OCI-LY1 (cell line): ENCODE measurements around the gene TNFAIP3.

Source experiments
- H2AFZ ChIP-seq: fragments of 200-600 bp; sonication (generic), shearing (Covaris generic); 2 replicates; pipeline ENCODE4 v1.6.0; 2014; ENCODE audit warnings: antibody characterized with exemption, mild to moderate bottlenecking, low read length
- H3F3A ChIP-seq: fragments of 200-600 bp; sonication (generic), shearing (Covaris generic); 2 replicates; pipeline ENCODE4 v1.6.0; 2014; ENCODE audit warnings: mild to moderate bottlenecking, antibody characterized with exemption, low read length, moderate library complexity; ENCODE audit not compliant: insufficient read depth
- H3K27ac ChIP-seq: fragments of 200-600 bp; sonication (generic); 2 replicates; pipeline ENCODE4 v1.5.1; 2014; ENCODE audit warnings: low read length, mixed run types, mild to moderate bottlenecking, low read depth; ENCODE audit not compliant: poor library complexity, severe bottlenecking
- H3K27me3 ChIP-seq: fragments of 200-600 bp; sonication (generic); 2 replicates; pipeline ENCODE4 v1.6.0; 2014; ENCODE audit warnings: antibody characterized with exemption, mild to moderate bottlenecking, low read length, moderate library complexity; ENCODE audit not compliant: insufficient read depth
- H3K36me3 ChIP-seq: fragments of 200-600 bp; sonication (generic); 2 replicates; pipeline ENCODE4 v1.6.1; 2014; ENCODE audit warnings: mild to moderate bottlenecking, antibody characterized with exemption, low read length, moderate library complexity, mixed read lengths; ENCODE audit not compliant: insufficient read depth
- H3K4me1 ChIP-seq: fragments of 200-600 bp; sonication (generic); 2 replicates; pipeline ENCODE4 v1.5.1; 2014; ENCODE audit warnings: mild to moderate bottlenecking, low read length, moderate library complexity; ENCODE audit not compliant: insufficient read depth, severe bottlenecking
- H3K4me2 ChIP-seq: fragments of 200-600 bp; sonication (generic), shearing (Covaris generic); 2 replicates; pipeline ENCODE4 v1.6.1; 2014; ENCODE audit warnings: low read length
- H3K4me3 ChIP-seq: fragments of 200-600 bp; sonication (generic); 2 replicates; pipeline ENCODE4 v1.5.1; 2014; ENCODE audit warnings: low read length, low read depth, mild to moderate bottlenecking, mixed read lengths; ENCODE audit not compliant: poor library complexity, severe bottlenecking
- H3K79me2 ChIP-seq: fragments of 200-600 bp; shearing (Covaris generic); 2 replicates; pipeline ENCODE4 v1.6.1; 2016; ENCODE audit warnings: mixed run types, low read length, mixed read lengths; ENCODE audit not compliant: insufficient read depth
- H3K9ac ChIP-seq: fragments of 200-600 bp; sonication (generic), shearing (Covaris generic); 2 replicates; pipeline ENCODE4 v1.6.1; 2014; ENCODE audit warnings: mild to moderate bottlenecking, low read length, mixed read lengths
- H3K9me2 ChIP-seq: fragments of 200-600 bp; sonication (generic), shearing (Covaris generic); 2 replicates; pipeline ENCODE4 v1.6.1; 2014; ENCODE audit warnings: low read depth, mild to moderate bottlenecking, low read length, mixed read lengths
- H3K9me3 ChIP-seq: fragments of 200-600 bp; shearing (Covaris generic); 2 replicates; pipeline ENCODE4 v1.6.1; 2014; ENCODE audit warnings: low read length, mixed read lengths
- H4K20me1 ChIP-seq: fragments of 200-600 bp; sonication (generic), shearing (Covaris generic); 2 replicates; pipeline ENCODE4 v1.6.0; 2016; ENCODE audit warnings: mild to moderate bottlenecking, low read length; ENCODE audit not compliant: insufficient read depth
- EZH2 ChIP-seq: fragments of 200-600 bp; sonication (generic), shearing (Covaris generic); IDR thresholded peaks from 2 replicates; pipeline ENCODE4 v1.8.0; 2017; ENCODE audit warnings: borderline replicate concordance, mixed run types, mild to moderate bottlenecking, antibody characterized with exemption, low read length, moderate library complexity, mixed read lengths
- TF ChIP-seq, protein P1 (sequence below): fragments of 200-600 bp; sonication (generic), shearing (Covaris generic); IDR thresholded peaks from 2 replicates; pipeline ENCODE4 v1.5.1; 2017; ENCODE audit warnings: mild to moderate bottlenecking, antibody characterized with exemption, low read length, moderate library complexity, mixed read lengths

Gene TNFAIP3

DNA sequence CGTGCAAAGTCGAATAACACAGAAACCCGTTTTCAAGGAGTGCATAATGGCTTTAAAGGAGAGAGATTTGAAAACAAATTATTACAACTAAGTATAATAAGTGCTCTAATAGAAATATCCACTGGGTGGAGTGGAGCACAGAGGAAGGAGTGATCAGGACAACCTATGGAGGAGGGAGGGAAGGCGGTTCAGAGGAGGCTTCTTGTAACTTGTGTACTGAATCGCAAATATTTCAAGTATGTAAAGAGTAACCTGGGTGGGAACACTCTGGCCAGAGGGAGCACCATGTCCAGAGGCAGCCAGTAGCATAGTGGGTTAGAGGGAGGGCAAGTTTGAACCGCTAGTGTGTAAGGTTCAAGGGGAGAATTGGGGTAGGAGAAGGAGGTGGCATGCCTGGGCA, 21.6 kb upstream of the TNFAIP3 start:
- Histone ChIP-seq H3F3A (no peaks in the 10 kb centered on the region), H3K9ac (no peak overlapping the region), H3K79me2 (no peaks in the 10 kb centered on the region), H3K9me3 (no peaks in the 10 kb centered on the region), H3K27ac (no peak overlapping the region), H3K4me2 (no peak overlapping the region), H3K4me1 (no peaks in the 10 kb centered on the region), H3K36me3 (no peaks in the 10 kb centered on the region), H3K27me3 (no peaks in the 10 kb centered on the region), H2AFZ (no peak overlapping the region), H3K9me2 (no peaks in the 10 kb centered on the region), H3K4me3 (no peak overlapping the region), H4K20me1 (no peaks in the 10 kb centered on the region)
- TF ChIP-seq, protein P1, sequence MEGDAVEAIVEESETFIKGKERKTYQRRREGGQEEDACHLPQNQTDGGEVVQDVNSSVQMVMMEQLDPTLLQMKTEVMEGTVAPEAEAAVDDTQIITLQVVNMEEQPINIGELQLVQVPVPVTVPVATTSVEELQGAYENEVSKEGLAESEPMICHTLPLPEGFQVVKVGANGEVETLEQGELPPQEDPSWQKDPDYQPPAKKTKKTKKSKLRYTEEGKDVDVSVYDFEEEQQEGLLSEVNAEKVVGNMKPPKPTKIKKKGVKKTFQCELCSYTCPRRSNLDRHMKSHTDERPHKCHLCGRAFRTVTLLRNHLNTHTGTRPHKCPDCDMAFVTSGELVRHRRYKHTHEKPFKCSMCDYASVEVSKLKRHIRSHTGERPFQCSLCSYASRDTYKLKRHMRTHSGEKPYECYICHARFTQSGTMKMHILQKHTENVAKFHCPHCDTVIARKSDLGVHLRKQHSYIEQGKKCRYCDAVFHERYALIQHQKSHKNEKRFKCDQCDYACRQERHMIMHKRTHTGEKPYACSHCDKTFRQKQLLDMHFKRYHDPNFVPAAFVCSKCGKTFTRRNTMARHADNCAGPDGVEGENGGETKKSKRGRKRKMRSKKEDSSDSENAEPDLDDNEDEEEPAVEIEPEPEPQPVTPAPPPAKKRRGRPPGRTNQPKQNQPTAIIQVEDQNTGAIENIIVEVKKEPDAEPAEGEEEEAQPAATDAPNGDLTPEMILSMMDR: no peak
- no peak for TF ChIP-seq EZH2

DNA sequence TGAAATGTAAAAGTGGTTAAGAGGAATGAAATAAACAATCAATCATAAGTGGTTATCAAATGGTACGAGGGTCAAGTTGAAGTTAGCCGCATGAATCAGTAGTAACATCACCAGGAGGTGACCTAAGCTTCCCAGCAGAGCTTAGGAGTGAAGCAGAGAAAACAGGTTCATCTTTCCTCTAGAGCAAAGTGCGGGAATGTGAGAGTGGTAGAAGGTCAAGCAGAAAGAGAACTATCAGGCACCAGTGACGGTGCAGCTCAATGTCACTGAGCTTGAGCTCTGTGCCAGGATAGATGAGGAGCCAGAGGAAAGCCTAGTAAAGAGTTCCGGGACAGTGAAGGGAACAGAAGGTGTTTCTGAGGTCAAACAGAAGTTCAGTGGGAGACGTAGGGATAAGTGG, 20.8 kb upstream of the TNFAIP3 start:
- no peaks in the 10 kb centered on the region for H3K4me1 ChIP-seq
- H4K20me1 ChIP-seq: no peaks in the 10 kb centered on the region
- no peaks in the 10 kb centered on the region for H3F3A ChIP-seq
- H2AFZ ChIP-seq: no peak overlapping the region
- H3K36me3 ChIP-seq: no peaks in the 10 kb centered on the region
- H3K9ac ChIP-seq: no peak overlapping the region
- H3K27ac ChIP-seq: no peak overlapping the region
- H3K9me3 ChIP-seq: no peaks in the 10 kb centered on the region
- no peaks in the 10 kb centered on the region for H3K9me2 ChIP-seq
- H3K4me2 ChIP-seq: no peak overlapping the region
- no peaks in the 10 kb centered on the region for H3K27me3 ChIP-seq
- H3K4me3 ChIP-seq: no peak overlapping the region
- H3K79me2 ChIP-seq: no peaks in the 10 kb centered on the region
- no peak for TF ChIP-seq EZH2
- TF ChIP-seq, protein P1: no peak

DNA sequence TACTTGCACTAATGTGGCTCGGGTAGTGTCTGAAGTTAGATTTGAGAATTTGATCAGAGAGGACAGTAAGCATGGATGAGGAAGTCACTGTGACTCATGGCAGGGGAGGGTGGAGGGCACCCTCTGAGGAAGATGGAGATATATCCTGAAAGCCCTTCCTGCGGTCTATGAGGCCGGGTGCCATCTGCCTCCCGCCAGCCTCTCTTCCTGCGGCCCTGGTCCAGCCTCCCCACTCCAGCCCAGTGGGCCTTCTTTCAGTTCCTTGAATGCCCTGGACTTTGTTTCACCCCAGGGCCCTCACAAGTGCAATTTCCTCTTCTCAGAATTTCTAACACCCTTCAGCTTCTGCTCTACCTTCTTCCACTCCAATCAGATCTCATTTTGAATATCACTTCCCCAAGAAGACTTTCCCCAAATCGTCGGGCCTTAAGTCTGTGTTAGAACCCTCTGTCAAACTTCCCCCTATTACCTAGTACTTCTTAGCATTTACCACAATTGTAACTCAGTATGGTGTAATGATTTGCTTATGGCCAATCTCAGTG, 20.2 kb upstream of the TNFAIP3 start:
- Histone ChIP-seq H3K27ac (no peak overlapping the region), H3K9me3 (no peaks in the 10 kb centered on the region), H4K20me1 (no peaks in the 10 kb centered on the region), H3K36me3 (no peaks in the 10 kb centered on the region), H3K4me1 (no peaks in the 10 kb centered on the region), H3K9ac (no peak overlapping the region), H2AFZ (no peak overlapping the region), H3K27me3 (no peaks in the 10 kb centered on the region), H3K9me2 (no peaks in the 10 kb centered on the region), H3K4me3 (no peak overlapping the region), H3F3A (no peaks in the 10 kb centered on the region), H3K79me2 (no peaks in the 10 kb centered on the region), H3K4me2 (no peak overlapping the region)
- TF ChIP-seq EZH2: no peak
- TF ChIP-seq, protein P1: no peak
